HUES64 (cell line): Measurements from ENCODE around the gene AFAP1.

Experiments used
- H3K27ac ChIP-seq: 2 replicates; pipeline ENCODE4 v1.7.0; 2013; ENCODE audit warnings: low read depth, low read length, inconsistent platforms
- H3K27me3 ChIP-seq: 2 replicates; pipeline ENCODE4 v1.6.1; 2013; ENCODE audit warnings: mild to moderate bottlenecking, low read length; ENCODE audit not compliant: insufficient read depth
- H3K36me3 ChIP-seq: 2 replicates; pipeline ENCODE4 v1.6.1; 2013; ENCODE audit warnings: mild to moderate bottlenecking, low read length; ENCODE audit not compliant: insufficient read depth
- H3K4me1 ChIP-seq: 2 replicates; pipeline ENCODE4 v1.6.1; 2013; ENCODE audit warnings: mild to moderate bottlenecking, low read length, moderate library complexity; ENCODE audit not compliant: insufficient read depth
- H3K4me3 ChIP-seq: 2 replicates; pipeline ENCODE4 v1.5.1; 2013; ENCODE audit warnings: mild to moderate bottlenecking, low read length, moderate library complexity
- H3K9ac ChIP-seq: 2 replicates; pipeline ENCODE4 v1.6.1; 2013; ENCODE audit warnings: mild to moderate bottlenecking, low read depth, low read length
- H3K9me3 ChIP-seq: 2 replicates; pipeline ENCODE4 v1.6.1; 2013; ENCODE audit warnings: low read depth, low read length; ENCODE audit not compliant: insufficient read depth
- WGBS: fragments of 150-250, 120-280 bp; methylation state at CpG from one replicate; pipeline ENCODE4 v1.1.7; 2013; ENCODE audit warnings: missing lambda C conversion rate; 5-methylcytosine and 5-hydroxymethylcytosine counted together

The AFAP1 gene

GRCh38 chr4:7784131-7784870 is 155.4 kb downstream of the AFAP1 start:
- Histone ChIP-seq H3K36me3 (peaks cover 19% of the 10 kb centered on the region), H3K9ac (no peak overlapping the region), H3K4me1 (no peaks in the 10 kb centered on the region), H3K9me3 (no peaks in the 10 kb centered on the region), H3K4me3 (no peak overlapping the region), H3K27ac (no peak overlapping the region), H3K27me3 (no peaks in the 10 kb centered on the region)
- 90% methylated on average over 14 of the region's 14 CpGs for WGBS

GRCh38 chr4:7783541-7783940 is 156.1 kb downstream of the AFAP1 start:
- Histone ChIP-seq H3K9ac (no peak overlapping the region), H3K9me3 (no peaks in the 10 kb centered on the region), H3K36me3 (peaks cover 20% of the 10 kb centered on the region), H3K27ac (no peak overlapping the region), H3K27me3 (no peaks in the 10 kb centered on the region), H3K4me1 (no peaks in the 10 kb centered on the region), H3K4me3 (no peak overlapping the region)
- 94% methylated on average over 8 of the region's 8 CpGs for WGBS

GRCh38 chr4:7782783-7783182 is 156.9 kb downstream of the AFAP1 start:
- Histone ChIP-seq H3K36me3 (peaks cover 27% of the 10 kb centered on the region), H3K9ac (no peak overlapping the region), H3K27me3 (no peaks in the 10 kb centered on the region), H3K27ac (no peak overlapping the region), H3K4me1 (no peaks in the 10 kb centered on the region), H3K4me3 (no peak overlapping the region), H3K9me3 (no peaks in the 10 kb centered on the region)
- 96% methylated on average over 8 of the region's 8 CpGs for WGBS

- Histone ChIP-seq H3K4me1 (no peaks in the 10 kb centered on the region), H3K9ac (no peak overlapping the region; the same call in 1 of the 2 replicates), H3K27me3 (no peaks in the 10 kb centered on the region), H3K9me3 (no peaks in the 10 kb centered on the region), H3K27ac (no peak overlapping the region), H3K36me3 (peaks cover 35% of the 10 kb centered on the region), H3K4me3 (no peak overlapping the region)
- WGBS, result 92% methylated on average over 17 of the region's 17 CpGs
Measured at GRCh38 chr4:7781993-7782392, 157.7 kb downstream of the AFAP1 start.

GRCh38 chr4:7781366-7781765 is 158.3 kb downstream of the AFAP1 start:
- Histone ChIP-seq H3K4me3 (no peak overlapping the region), H3K27ac (no peak overlapping the region), H3K27me3 (no peaks in the 10 kb centered on the region), H3K36me3 (peaks cover 38% of the 10 kb centered on the region), H3K9me3 (no peaks in the 10 kb centered on the region), H3K4me1 (no peaks in the 10 kb centered on the region), H3K9ac (no peak overlapping the region)
- 82% methylated on average over 13 of the region's 13 CpGs for WGBS

GRCh38 chr4:7780751-7781348 is 158.8 kb downstream of the AFAP1 start:
- no peaks in the 10 kb centered on the region for H3K4me1 ChIP-seq
- H3K4me3 ChIP-seq, result no peak overlapping the region
- H3K27me3 ChIP-seq, result no peaks in the 10 kb centered on the region
- WGBS, result 93% methylated on average over 4 of the region's 5 CpGs
- no peak overlapping the region for H3K9ac ChIP-seq
- peaks cover 37% of the 10 kb centered on the region for H3K36me3 ChIP-seq
- no peak overlapping the region for H3K27ac ChIP-seq
- no peaks in the 10 kb centered on the region for H3K9me3 ChIP-seq

- H3K9me3 ChIP-seq, result no peaks in the 10 kb centered on the region
- peaks cover 5% of the 10 kb centered on the region; the same call in 1 of the 2 replicates for H3K4me1 ChIP-seq
- WGBS, result 95% methylated on average over 5 of the region's 5 CpGs
- no peak overlapping the region for H3K9ac ChIP-seq
- H3K27ac ChIP-seq, result no peak overlapping the region
- no peaks in the 10 kb centered on the region for H3K27me3 ChIP-seq
- H3K4me3 ChIP-seq, result no peak overlapping the region
- H3K36me3 ChIP-seq, result peaks cover 37% of the 10 kb centered on the region
Measured at GRCh38 chr4:7779432-7779768, 160.3 kb downstream of the AFAP1 start.

- H3K36me3 ChIP-seq, result peaks cover 37% of the 10 kb centered on the region
- H3K4me1 ChIP-seq, result peaks cover 5% of the 10 kb centered on the region; the same call in 1 of the 2 replicates
- WGBS, result 94% methylated on average over 24 of the region's 24 CpGs
- no peak overlapping the region for H3K27ac ChIP-seq
- no peaks in the 10 kb centered on the region for H3K27me3 ChIP-seq
- no peak overlapping the region for H3K9ac ChIP-seq
- H3K4me3 ChIP-seq, result no peak overlapping the region
- H3K9me3 ChIP-seq, result no peaks in the 10 kb centered on the region
Measured at GRCh38 chr4:7778510-7779431, 160.9 kb downstream of the AFAP1 start.

- WGBS, result 93% methylated on average over 10 of the region's 10 CpGs
- Histone ChIP-seq H3K27ac (no peak overlapping the region), H3K9me3 (no peaks in the 10 kb centered on the region), H3K4me1 (peaks cover 5% of the 10 kb centered on the region; the same call in 1 of the 2 replicates), H3K4me3 (no peak overlapping the region), H3K27me3 (no peaks in the 10 kb centered on the region), H3K9ac (no peak overlapping the region), H3K36me3 (peaks cover 45% of the 10 kb centered on the region)
Measured at GRCh38 chr4:7777871-7778509, 161.7 kb downstream of the AFAP1 start.

GRCh38 chr4:7777017-7777710 is 162.5 kb downstream of the AFAP1 start:
- WGBS, result 94% methylated on average over 17 of the region's 17 CpGs
- peaks cover 50% of the 10 kb centered on the region for H3K36me3 ChIP-seq

More at GRCh38 chr4:7777017-7777710, 162.5 kb downstream of the AFAP1 start:
- no peak overlapping the region for H3K27ac ChIP-seq
- no peak overlapping the region for H3K4me3 ChIP-seq
- H3K4me1 ChIP-seq, result peaks cover 5% of the 10 kb centered on the region; the same call in 1 of the 2 replicates
- H3K9ac ChIP-seq, result no peak overlapping the region
- H3K9me3 ChIP-seq, result no peaks in the 10 kb centered on the region
- H3K27me3 ChIP-seq, result no peaks in the 10 kb centered on the region
